OCI-LY1 (cell line): Measurements from ENCODE around the gene GGNBP2.
A peak's percentile ranks its signal among the peaks of the same experiment; 100 is the strongest.

Experiments used
- H2AFZ ChIP-seq: fragments of 200-600 bp; sonication (generic), shearing (Covaris generic); 2 replicates; pipeline ENCODE4 v1.6.0; 2014; ENCODE audit warnings: antibody characterized with exemption, mild to moderate bottlenecking, low read length
- H3F3A ChIP-seq: fragments of 200-600 bp; sonication (generic), shearing (Covaris generic); 2 replicates; pipeline ENCODE4 v1.6.0; 2014; ENCODE audit warnings: mild to moderate bottlenecking, antibody characterized with exemption, low read length, moderate library complexity; ENCODE audit not compliant: insufficient read depth
- H3K27ac ChIP-seq: fragments of 200-600 bp; sonication (generic); 2 replicates; pipeline ENCODE4 v1.5.1; 2014; ENCODE audit warnings: low read length, mixed run types, mild to moderate bottlenecking, low read depth; ENCODE audit not compliant: poor library complexity, severe bottlenecking
- H3K27me3 ChIP-seq: fragments of 200-600 bp; sonication (generic); 2 replicates; pipeline ENCODE4 v1.6.0; 2014; ENCODE audit warnings: antibody characterized with exemption, mild to moderate bottlenecking, low read length, moderate library complexity; ENCODE audit not compliant: insufficient read depth
- H3K36me3 ChIP-seq: fragments of 200-600 bp; sonication (generic); 2 replicates; pipeline ENCODE4 v1.6.1; 2014; ENCODE audit warnings: mild to moderate bottlenecking, antibody characterized with exemption, low read length, moderate library complexity, mixed read lengths; ENCODE audit not compliant: insufficient read depth
- H3K4me1 ChIP-seq: fragments of 200-600 bp; sonication (generic); 2 replicates; pipeline ENCODE4 v1.5.1; 2014; ENCODE audit warnings: mild to moderate bottlenecking, low read length, moderate library complexity; ENCODE audit not compliant: insufficient read depth, severe bottlenecking
- H3K4me2 ChIP-seq: fragments of 200-600 bp; sonication (generic), shearing (Covaris generic); 2 replicates; pipeline ENCODE4 v1.6.1; 2014; ENCODE audit warnings: low read length
- H3K4me3 ChIP-seq: fragments of 200-600 bp; sonication (generic); 2 replicates; pipeline ENCODE4 v1.5.1; 2014; ENCODE audit warnings: low read length, low read depth, mild to moderate bottlenecking, mixed read lengths; ENCODE audit not compliant: poor library complexity, severe bottlenecking
- H3K79me2 ChIP-seq: fragments of 200-600 bp; shearing (Covaris generic); 2 replicates; pipeline ENCODE4 v1.6.1; 2016; ENCODE audit warnings: mixed run types, low read length, mixed read lengths; ENCODE audit not compliant: insufficient read depth
- H3K9ac ChIP-seq: fragments of 200-600 bp; sonication (generic), shearing (Covaris generic); 2 replicates; pipeline ENCODE4 v1.6.1; 2014; ENCODE audit warnings: mild to moderate bottlenecking, low read length, mixed read lengths
- H3K9me2 ChIP-seq: fragments of 200-600 bp; sonication (generic), shearing (Covaris generic); 2 replicates; pipeline ENCODE4 v1.6.1; 2014; ENCODE audit warnings: low read depth, mild to moderate bottlenecking, low read length, mixed read lengths
- H3K9me3 ChIP-seq: fragments of 200-600 bp; shearing (Covaris generic); 2 replicates; pipeline ENCODE4 v1.6.1; 2014; ENCODE audit warnings: low read length, mixed read lengths
- H4K20me1 ChIP-seq: fragments of 200-600 bp; sonication (generic), shearing (Covaris generic); 2 replicates; pipeline ENCODE4 v1.6.0; 2016; ENCODE audit warnings: mild to moderate bottlenecking, low read length; ENCODE audit not compliant: insufficient read depth
- CTCF ChIP-seq: fragments of 200-600 bp; sonication (generic), shearing (Covaris generic); IDR thresholded peaks from 2 replicates; pipeline ENCODE4 v1.5.1; 2017; ENCODE audit warnings: mild to moderate bottlenecking, antibody characterized with exemption, low read length, moderate library complexity, mixed read lengths
- EZH2 ChIP-seq: fragments of 200-600 bp; sonication (generic), shearing (Covaris generic); IDR thresholded peaks from 2 replicates; pipeline ENCODE4 v1.8.0; 2017; ENCODE audit warnings: borderline replicate concordance, mixed run types, mild to moderate bottlenecking, antibody characterized with exemption, low read length, moderate library complexity, mixed read lengths

The GGNBP2 gene

DNA sequence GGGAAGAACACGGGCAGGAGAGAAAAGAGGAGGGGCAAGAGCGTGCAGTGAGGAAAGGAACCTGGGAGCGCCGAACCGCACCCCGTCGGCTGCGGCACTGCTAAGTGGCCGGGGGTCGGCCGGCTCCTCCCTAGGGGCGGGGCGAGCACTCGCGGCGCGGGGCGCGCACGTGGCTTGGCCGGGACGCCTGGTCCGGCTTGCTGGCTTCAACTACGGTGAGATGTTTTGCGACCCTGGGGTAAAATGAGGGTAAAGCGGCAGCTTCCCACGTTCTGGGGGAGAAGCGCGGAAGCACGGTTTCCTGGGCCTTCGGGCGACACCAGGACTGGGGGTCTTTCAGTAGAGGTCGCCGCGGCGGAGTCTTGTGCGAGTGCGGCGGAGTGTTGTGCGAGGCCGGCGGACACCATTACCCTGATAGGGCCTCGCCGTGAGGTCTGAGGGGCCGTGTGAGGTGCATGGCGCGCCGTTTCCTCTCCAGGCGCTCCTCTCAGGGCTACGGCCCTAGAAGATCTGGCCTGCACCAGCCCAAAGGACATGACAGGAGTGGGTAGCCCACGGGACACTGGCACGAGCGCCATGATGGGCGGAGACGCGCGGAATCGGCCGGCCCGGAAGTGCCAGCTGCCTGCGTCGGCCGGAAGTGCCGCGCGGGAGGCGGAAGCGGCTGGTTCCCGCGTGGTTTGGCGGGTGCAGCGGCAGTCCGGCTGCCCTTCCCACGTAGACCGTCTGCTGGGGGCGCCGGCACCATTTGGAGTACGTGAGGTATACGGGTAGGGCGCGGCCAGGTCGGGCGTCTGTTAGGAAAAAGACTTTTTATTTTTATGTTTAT, 9.7 kb upstream of the GGNBP2 start, which contains the start of the genes MYO19 and PIGW:
MYO19 (minus strand) TSS at position 29 of the 829 bp plus-strand sequence. CDS start 2,330 bp downstream, outside the sequence.
PIGW (plus strand) TSS at position 148 of the 829 bp plus-strand sequence. CDS start 2,115 bp downstream, outside the sequence.
- Histone ChIP-seq H3K36me3 (peaks cover 63% of the 10 kb centered on the region), H3K4me3 (peak within 1 kb of the TSS; percentile 94), H3K9me2 (no peaks in the 10 kb centered on the region), H3K9ac (peak within 1 kb of the TSS; percentile 99), H3K79me2 (peaks cover 5% of the 10 kb centered on the region; the same call in 1 of the 2 replicates), H3K27me3 (no peaks in the 10 kb centered on the region), H3K9me3 (no peaks in the 10 kb centered on the region), H3K4me2 (peak within 1 kb of the TSS; percentile 83), H2AFZ (no peak within 1 kb of the TSS), H3K27ac (peak within 1 kb of the TSS; percentile 85), H3K4me1 (peaks cover 18% of the 10 kb centered on the region), H3F3A (no peaks in the 10 kb centered on the region), H4K20me1 (no peaks in the 10 kb centered on the region)
- TF ChIP-seq CTCF (no peak), EZH2 (no peak)

- no peaks in the 10 kb centered on the region for H3F3A ChIP-seq
- peaks cover 5% of the 10 kb centered on the region; the same call in 1 of the 2 replicates for H3K79me2 ChIP-seq
- H3K9me3 ChIP-seq = no peaks in the 10 kb centered on the region
- no peaks in the 10 kb centered on the region for H3K9me2 ChIP-seq
- peak overlapping the region; percentile 85 for H3K27ac ChIP-seq
- H3K9ac ChIP-seq = peak overlapping the region; percentile 99
- peak overlapping the region; percentile 94 for H3K4me3 ChIP-seq
- no peaks in the 10 kb centered on the region for H3K27me3 ChIP-seq
- peaks cover 59% of the 10 kb centered on the region for H3K36me3 ChIP-seq
- no peaks in the 10 kb centered on the region for H4K20me1 ChIP-seq
- no peak for TF ChIP-seq CTCF
- no peak for TF ChIP-seq EZH2
- H3K4me1 ChIP-seq = peaks cover 18% of the 10 kb centered on the region
- H2AFZ ChIP-seq = no peak overlapping the region
- peak overlapping the region; percentile 83 for H3K4me2 ChIP-seq
These were observed 9.0 kb upstream of the GGNBP2 start for GRCh38 chr17:36535669-36536081.

GRCh38 chr17:36540696-36541095, 4.0 kb upstream of the GGNBP2 start:
- H3K27ac ChIP-seq = no peak overlapping the region
- no peaks in the 10 kb centered on the region for H3F3A ChIP-seq
- peaks cover 33% of the 10 kb centered on the region for H3K36me3 ChIP-seq
- H3K4me2 ChIP-seq = no peak overlapping the region
- H3K9me3 ChIP-seq = no peaks in the 10 kb centered on the region
- no peaks in the 10 kb centered on the region for H3K27me3 ChIP-seq
- H2AFZ ChIP-seq = no peak overlapping the region
- peaks cover 20% of the 10 kb centered on the region for H3K79me2 ChIP-seq
- H3K4me3 ChIP-seq = no peak overlapping the region
- H3K9ac ChIP-seq = no peak overlapping the region
- no peaks in the 10 kb centered on the region for H3K9me2 ChIP-seq
- TF ChIP-seq EZH2 = no peak
- no peak for TF ChIP-seq CTCF
- no peaks in the 10 kb centered on the region for H4K20me1 ChIP-seq
- H3K4me1 ChIP-seq = peaks cover 15% of the 10 kb centered on the region
